HG03060 (cell line): ENCODE data around the gene CXCL13.
"Not testable (repeated sequence)": the region's sequence is repeated elsewhere in the genome, so short reads cannot be mapped to it uniquely, and the experiment has no call there.

Source experiments
- ATAC-seq: cut with Tn5 transposase; IDR thresholded peaks from one replicate; pipeline ENCODE4 v1.9.1; 2021; ENCODE audit warnings: low read depth, moderate number of reproducible peaks; ENCODE audit not compliant: unreplicated experiment

CXCL13 gene, protein sequence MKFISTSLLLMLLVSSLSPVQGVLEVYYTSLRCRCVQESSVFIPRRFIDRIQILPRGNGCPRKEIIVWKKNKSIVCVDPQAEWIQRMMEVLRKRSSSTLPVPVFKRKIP

DNA sequence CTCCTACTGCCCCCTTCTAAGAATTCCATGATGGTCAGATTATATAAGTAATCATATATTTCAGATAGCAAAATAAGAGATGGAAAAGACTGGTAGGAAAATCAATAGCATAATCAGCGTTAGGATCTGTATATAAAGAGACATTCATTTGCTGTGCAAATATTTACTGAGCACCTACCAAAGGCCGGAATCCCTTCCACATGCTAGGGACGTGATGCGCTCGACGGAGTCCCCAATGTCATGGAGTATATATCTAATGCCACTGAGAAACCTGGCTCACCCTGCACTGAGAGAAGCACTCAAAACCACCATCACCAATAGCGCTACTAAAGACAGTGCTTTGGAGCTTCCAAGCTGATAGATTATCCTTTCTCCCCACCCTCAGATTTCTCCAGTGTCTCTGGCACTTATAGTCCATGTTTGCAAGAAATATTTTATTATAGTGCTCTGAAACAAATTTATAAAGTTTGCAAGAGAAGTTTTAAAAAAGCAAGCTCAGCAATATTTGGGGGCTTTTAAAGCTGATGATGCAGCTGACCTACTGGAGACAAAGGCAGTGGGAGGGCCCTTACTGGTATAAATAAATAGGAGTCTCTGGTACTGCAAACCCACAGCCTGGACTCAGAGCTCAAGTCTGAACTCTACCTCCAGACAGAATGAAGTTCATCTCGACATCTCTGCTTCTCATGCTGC is at the start of gene CXCL13:
CXCL13 (plus strand) TSS at position 611 of the 693 bp plus-strand sequence; CDS start at position 657, 46 bp downstream.
- ATAC-seq = no peak

DNA sequence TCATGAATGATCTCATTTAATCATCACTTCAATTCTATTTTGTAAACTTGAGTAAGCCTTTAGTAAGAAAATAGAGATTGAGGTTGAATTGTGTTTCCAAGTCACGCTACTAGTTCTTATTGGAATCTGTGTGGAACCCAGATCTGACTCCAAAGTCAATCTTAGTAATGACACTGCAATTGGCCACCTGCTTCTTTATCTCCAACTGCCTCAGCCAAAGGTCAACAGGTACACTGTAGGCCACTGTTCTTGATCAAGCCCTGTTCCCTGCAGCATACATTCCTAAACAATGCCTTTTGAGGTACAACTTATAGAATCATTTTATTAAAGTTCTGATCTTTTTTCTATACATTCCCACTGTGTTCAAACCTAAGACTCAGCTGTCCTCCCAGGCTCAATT is 45.5 kb upstream of the CXCL13 start:
- ATAC-seq = no peak

DNA sequence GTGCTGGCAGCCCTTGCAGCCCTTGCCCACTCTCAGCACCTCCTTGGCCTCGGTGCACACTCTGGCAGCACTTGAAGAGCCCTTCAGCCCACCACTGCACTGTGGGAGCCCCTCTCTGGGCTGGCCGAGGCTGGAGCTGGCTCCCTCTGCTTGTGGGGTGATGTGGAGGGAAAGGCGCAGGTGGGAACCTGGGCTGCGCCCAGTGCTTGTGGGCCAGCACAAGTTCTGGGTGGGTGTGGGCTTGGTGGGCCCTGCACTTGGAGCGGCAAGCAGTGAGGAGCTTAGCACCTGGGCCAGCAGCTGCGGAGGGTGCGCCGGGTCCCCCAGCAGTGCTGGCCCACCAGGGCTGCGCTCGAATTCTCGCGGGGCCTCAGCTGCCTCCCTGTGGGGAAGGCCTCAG is 43.9 kb upstream of the CXCL13 start:
- ATAC-seq = not testable (repeated sequence)

DNA sequence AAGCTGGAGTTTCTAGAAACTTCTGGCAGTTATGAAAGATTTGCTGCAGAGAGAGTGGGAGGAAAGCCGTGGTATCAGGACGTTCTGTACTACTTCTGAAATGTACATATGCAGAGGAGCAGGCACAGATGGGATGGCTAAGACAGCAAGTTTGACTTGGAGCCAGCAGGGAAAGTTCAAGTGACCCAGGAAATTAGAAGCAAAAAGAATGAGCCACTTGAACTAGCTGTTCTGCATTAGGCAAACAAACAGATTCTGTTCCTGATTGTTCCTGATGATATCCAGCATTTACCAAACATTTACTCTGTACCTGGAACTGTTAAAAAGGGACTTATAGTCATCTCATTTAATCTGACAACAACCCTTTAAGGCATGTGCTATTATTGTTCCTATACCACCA is 41.4 kb upstream of the CXCL13 start:
- ATAC-seq = no peak

DNA sequence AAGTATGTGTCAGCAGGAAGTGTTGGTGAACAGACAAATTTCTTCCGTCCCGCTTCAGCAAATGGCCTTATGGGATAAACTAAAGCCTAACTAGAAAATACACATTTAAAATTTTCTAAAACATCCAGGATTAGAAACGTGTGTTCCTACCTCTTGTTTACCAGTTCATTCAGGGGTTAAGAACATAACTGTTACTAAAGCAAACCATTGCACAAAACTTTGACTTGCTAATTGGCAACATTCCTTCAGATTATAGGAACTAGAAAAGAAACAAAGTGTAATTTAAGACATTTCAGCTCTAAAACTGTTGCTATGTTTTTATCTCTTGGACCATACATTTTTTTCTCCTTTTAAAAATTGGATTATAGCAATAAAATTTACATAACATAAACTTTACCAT is 39.5 kb upstream of the CXCL13 start:
- no peak for ATAC-seq

DNA sequence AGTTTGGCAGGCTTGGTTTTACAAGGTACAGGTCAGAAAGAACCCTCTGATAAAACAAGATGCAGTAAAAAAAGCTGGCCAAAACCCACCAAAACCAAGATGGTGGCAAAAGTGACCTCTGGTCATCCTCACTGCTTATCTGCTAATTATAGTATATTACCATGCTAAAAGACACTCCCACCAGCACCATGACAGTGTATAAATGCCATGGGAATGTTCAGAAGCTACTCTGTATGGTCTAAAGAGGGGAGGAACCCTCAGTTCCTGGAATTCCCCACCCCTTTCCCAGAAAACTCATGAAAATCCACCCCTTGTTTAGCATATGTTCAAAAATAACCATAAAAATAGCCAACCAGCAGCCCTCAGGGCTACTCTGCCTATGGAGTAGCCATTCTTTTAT is 38.1 kb upstream of the CXCL13 start:
- ATAC-seq = no peak

DNA sequence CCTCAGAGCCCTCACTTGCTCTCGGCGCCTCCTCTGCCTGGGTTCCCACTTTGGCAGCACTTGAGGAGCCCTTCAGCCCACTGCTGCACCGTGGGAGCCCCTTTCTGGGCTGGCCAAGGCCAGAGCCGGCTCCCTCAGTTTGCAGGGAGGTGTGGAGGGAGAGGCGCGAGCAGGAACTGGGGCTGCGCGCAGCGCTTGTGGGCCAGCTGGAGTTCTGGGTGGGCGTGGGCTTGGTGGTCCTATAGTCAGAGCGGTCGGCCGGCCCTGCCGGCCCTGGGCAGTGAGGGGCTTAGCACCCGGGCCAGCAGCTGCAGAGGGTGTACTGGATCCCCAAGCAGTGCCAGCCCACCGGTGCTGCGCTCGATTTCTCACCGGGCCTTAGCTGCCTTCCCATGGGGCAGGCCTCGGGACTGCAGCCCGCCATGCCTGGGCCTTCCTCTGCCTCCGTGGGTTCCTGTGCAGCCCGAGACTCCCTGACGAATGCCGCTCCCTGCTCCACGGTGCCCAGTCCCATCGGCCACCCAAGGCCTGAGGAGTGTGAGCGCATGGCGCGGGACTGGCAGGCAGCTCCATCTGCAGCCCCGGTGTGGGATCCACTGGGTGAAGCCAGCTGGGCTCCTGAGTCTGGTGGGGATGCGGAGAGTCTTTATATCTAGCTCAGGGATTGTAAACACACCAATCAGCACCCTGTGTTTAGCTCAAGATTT is 35.0 kb upstream of the CXCL13 start:
- ATAC-seq = not testable (repeated sequence)

DNA sequence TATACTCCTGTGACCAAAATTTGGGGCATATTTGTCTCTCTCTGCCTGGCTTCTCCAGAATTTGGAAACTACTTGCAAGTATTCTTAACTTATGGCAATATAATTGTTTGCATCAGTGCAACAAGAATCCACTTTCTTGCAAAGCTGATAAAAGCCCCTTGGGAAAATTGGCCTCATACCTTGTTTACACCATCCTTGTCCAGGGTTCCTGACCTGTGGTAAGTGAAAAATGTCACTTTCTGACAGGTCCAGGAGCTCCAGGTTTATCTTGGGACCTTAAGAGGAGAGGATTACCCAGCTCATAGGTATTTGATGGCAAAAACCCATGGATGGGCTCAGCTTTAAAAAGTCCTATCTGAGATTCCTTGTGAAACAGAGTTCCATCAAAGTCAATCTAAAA is 29.3 kb upstream of the CXCL13 start:
- ATAC-seq = no peak

DNA sequence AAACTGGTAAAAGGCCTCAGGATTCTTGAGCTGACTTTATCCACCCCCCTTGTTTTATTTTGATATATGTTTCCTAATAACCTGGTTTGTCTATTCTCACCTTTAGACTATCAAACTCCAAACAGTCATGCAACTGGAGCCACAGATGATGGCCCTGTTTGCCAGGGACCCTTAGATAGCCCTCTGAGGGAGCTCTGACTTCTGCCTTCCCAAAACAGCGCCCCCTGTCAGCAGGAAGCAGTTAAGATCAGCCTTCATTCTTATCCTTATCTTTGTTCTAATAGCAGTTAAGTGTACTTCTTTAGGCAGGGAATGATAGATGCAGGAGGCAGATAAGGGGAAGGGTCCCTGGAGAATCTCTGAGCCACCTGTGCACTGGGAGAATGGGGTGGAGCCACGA is 27.5 kb upstream of the CXCL13 start:
- no peak for ATAC-seq

DNA sequence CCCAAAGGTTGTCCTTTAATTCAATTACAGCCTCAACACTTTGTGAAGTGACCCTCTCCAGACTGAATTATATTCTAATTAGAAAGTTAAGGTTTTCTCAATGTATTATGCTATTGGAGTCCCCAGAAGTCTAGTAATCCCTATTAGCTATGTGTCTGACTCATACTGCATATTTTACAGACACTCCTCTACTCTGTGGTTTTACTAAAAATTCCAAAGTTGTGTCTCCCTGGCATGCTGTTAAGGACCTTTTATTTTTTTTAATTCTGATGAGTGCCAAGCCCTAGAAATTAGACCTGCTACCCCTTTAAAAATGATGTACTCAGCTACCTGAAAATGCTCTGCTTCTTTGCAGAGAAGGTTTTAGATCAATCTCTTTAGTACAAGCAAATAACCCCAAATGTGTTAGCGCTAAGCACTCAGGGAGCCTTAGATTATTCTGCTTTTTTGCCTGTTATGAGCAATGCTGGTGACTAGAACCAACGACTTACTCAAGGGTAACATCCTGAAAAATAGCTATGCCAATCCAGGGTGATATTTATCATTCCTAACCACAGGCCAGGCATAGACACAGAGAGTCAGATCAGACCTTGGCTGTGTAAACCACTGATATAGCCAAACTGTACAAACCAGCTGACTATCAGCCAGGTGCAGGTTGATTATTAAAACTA is 26.1 kb upstream of the CXCL13 start:
- ATAC-seq = no peak

DNA sequence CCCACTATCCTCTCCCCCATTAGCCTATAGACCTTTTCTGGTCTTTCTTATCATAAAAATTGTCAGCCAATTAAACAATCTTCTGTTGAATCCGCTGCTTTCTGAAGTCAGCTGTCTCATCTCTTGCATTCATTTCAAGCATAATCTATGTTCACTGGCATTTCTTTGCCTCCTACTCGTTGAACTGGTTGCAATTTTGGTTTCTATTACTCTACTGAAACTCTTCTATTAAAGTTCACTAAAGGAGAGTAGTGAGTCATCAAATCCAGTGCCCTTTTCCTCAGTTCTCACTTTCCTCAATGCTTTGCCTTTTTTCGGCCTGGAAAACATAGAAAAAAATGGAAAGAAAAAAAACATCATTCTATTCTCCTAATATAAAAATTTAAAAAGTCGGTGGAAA is 23.9 kb upstream of the CXCL13 start:
- ATAC-seq = no peak

DNA sequence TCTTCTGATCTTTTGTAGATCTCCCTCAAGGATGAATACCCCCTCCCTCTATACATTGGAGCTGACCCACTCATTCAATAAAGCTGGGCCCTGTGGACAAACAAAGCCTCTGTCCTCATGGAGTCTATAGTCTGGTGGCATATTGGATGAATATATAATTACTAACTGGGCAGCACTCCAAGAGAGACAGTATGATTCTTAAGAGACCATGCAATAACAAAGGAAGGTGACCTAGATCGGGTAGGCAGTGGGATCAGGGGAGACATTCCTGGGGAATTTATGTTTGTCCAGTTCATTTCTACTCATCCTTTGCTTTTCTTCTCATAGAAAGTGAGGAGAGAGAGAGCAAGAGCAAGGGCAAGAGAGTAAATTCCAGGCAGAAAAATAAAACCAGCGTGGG is 23.5 kb upstream of the CXCL13 start:
- no peak for ATAC-seq

DNA sequence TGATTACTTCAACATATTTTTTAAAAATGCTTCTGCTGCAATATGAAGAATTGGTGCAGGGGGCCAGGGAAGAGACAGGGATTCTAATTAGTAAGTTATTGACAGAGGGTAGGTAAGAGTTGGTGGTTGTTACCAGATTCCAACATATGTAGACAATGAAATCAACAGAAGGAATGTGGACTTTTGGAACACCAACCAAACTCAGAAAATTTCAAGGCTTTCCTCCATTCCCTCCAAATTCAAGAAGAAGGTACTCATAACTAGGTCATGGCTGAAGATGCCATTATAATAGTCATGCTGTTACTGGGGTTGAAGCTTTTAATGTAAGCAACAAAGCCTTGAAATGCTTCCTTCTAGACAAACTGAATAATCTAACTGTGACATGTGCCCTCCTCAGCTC is 22.9 kb upstream of the CXCL13 start:
- no peak for ATAC-seq

DNA sequence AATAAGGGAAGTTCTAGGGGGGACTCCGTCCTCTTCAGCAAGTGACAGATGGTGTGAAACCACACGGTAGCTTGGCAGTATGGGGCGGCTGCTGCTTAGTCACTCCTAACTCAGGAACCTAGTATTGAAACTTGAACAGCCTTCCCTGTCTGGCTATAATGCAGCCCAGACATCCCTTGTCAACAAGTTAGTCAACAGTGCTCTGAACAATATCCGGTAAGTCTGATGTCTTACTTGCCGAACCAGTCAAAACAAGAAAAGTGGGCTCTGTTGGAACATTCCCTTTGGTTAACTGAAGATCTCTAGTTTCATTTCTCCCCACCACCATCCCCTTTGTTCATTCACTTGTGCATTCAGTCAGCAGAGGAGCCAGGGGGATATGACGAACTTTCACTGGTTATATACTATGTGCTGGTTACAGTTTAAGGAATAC is 18.7 kb upstream of the CXCL13 start:
- peak; percentile 99 for ATAC-seq

DNA sequence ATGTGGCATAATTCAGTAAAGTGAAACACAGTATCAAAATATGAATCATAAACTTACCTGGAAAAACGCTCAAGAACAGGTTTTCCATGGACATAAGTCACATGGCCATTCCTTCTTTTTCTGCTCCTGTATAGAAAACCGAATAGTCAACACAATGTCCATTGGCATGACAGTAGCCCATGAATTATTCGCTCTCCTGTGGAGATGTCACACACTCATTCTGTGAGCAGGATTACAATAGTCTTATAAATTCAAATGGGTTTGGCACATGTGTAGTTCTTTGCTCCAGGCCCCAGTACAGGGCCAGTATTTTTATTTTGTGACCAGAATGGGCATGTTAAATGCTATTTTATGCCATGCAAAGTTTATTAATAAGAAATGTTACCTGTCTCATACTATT is 15.1 kb upstream of the CXCL13 start:
- no peak for ATAC-seq

DNA sequence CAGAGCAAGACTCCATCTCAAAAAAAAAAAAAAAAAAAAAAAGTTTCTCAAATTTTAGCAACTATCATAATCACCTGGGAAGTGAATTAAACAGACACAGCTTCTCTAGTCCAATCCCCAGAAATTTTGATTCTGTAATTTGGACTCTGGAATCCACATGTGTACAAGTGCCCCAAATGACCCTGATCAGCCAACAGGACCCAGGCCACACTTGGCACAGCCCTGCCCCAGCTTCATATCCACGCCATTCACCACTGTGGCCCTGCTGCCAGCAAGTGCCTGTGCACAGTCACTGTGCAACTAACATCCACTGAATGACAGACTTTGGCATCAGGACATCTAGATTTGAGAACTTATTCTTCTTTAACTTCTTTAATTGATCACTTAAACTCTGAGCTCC is 14.1 kb upstream of the CXCL13 start:
- no peak for ATAC-seq

DNA sequence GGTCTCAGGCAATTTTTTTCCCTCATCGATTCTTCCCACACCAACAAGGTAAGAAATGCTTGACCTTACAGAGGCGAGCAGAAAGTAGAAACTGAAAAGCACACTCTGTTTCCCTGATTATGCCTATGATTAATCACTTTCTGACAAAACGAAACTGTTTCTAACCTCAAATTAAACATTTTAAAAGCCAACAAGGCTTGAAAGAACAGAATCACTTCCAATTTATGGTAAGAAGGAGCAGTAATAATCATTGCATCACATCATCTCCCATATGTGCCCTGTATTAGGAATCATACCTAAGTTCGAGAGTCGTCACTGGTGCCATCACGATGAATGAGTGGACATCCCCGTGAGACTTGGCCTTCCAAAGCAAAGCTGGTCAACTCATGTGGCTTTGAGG is 12.5 kb upstream of the CXCL13 start:
- ATAC-seq = no peak

DNA sequence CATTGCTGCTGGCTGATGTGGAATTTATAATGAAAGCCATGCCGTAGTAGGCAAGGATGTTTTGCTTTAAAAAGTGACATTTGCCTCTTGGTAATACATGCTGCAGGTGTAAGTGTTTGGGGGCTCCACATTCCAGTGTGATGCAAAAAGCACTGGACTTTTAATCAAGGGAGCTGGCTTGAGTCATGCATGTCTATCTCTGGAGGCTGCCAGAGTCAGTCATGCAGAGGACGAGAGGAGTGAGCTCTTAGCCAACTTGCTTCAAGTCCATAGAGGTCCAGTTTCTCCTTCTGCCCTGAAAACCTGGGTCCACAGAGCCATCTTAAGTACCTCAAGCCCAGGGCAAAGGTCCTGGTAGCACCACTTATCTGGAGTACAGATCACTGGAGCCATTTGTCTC is 11.6 kb upstream of the CXCL13 start:
- ATAC-seq = no peak

DNA sequence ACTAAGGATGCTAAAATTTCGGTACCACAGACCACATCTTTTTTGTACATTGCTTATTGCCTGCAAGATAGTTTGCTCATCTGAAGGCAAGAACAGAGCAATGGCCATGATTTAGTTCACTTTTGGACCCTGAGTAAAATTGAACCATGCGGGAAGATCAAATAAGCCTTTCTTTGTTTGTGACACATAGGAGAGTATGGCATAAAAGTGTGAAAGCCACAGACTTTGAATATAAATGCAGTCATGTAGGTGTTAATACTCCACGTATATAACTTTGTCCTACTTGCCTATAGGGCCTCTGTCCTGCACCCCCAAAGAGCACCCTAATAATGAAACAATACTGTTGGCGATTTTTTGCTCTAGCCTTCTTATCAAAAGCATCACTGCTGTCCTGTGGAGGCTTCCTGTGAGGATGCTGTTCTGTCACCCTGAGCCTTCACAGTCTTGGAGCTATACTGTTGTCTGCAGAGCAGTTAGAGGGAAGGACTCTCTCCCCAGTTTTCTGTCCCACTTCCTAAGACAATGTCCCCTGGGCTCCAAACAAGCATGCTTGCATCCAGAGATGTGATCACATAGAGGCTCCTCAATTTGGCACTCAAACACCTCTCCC is 10.2 kb upstream of the CXCL13 start:
- ATAC-seq = no peak

DNA sequence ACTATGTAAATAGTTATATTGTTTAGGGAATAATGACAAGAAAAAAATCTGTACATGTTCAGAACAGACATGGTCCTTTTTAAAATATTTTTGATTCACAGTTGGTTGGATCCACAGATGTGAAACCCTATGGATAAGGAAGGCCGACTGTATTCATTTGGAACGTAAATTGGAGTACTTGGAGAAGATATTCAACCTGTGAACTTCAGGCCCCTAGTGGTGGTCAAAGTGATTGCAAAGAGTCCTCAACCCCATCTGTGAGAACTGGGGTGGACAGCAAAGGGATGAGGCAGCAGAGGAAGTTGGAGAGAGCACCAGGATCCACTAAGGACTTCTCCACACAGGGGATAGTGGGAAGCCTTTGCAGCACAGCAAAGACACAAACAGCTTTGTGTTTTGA is 6.2 kb upstream of the CXCL13 start:
- ATAC-seq = no peak
